ENCODE results near the gene JUN. TPM values are rescaled to one million over a fixed set of nuclear protein-coding genes. Genes with fewer than 3 reads are reported as not detected.

Gene JUN
- total and polyA plus RNA-seq, 2 of the 13 experiments (the other 11 are each of a cell fraction or from before 2014, with no cell fraction given) = 18.2 to 22.3 TPM

GRCh38 chr1:58813801-58814200 lies 30.0 kb upstream of the JUN start (continued):
- TF ChIP-seq ZNF275 (CRISPR knock-in tag; IDR thresholded peaks at IDR 0.05; ENCODE audit: borderline replicate concordance) = no peak
- TF ChIP-seq ZNF770 (CRISPR knock-in tag; IDR thresholded peaks at IDR 0.05) = 0 out of 2 replicates have a peak, but pooled peaks have one; percentile 27
- peak; percentile 44; the same call in 1 of the 2 replicates for TF ChIP-seq ZNF281 (CRISPR knock-in tag; IDR thresholded peaks at IDR 0.05; ENCODE audit: borderline replicate concordance)
- TF ChIP-seq RAD51 (IDR thresholded peaks at IDR 0.05; ENCODE audit: borderline replicate concordance) = no peak
- no peak for TF ChIP-seq ZNF451 (CRISPR knock-in tag; IDR thresholded peaks at IDR 0.05)
- peak; percentile 44; the same call in 1 of the 2 replicates for TF ChIP-seq SOX5 (CRISPR knock-in tag; IDR thresholded peaks at IDR 0.05; ENCODE audit: borderline replicate concordance)
- no peak for TF ChIP-seq KDM3A (CRISPR knock-in tag; IDR thresholded peaks at IDR 0.05; ENCODE audit: low read depth)
- TF ChIP-seq ZNF7 (CRISPR knock-in tag; IDR thresholded peaks at IDR 0.05) = no peak
- 0 out of 2 replicates have a peak, but pooled peaks have one; percentile 16 for TF ChIP-seq NR2F6 (IDR thresholded peaks at IDR 0.05)
- TF ChIP-seq NR2F6 (CRISPR knock-in tag; IDR thresholded peaks at IDR 0.05) = no peak

Measured in HepG2 (cell line).